ENCODE results near the gene SLC38A8. TPM values are rescaled to one million over a fixed set of nuclear protein-coding genes. Genes with fewer than 3 reads are reported as not detected.

Gene SLC38A8
- 0.09 TPM in 1 of 5 replicates, not detected in the others for total RNA-seq (2022; extraction: Qiagen RNA extraction)

DNA sequence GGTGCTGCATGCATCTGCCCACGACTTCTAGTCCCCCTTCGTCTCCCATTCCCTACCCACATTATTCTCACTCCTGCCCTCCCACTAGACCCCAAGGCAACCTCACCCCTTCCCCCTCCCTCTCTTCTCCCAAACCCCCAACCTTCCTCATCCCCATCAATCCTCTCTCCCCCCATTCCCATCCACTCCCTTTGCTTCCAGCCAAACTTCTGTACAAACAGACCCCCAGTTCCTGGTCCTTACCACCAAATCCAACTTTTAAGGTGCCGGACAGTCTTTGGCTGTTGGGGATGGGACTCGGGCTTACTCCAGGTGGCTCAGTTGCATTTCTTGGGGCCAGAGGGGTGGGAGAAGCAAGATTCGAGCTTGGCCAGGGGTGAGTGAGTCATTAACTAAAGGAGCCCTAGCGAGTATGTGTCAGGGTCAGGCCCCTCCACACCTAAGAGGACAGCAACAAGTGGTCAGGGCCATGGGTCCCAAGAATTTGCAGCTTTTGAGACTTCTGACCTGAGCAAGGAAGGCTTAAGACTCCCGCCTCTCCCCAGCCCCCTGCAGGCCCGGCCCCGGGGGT is at the start of gene SLC38A8:
Gene SLC38A8, minus strand, starts transcription at position 488 of the 571 bp plus-strand sequence. CDS start 638 bp downstream, outside the sequence.

DNA sequence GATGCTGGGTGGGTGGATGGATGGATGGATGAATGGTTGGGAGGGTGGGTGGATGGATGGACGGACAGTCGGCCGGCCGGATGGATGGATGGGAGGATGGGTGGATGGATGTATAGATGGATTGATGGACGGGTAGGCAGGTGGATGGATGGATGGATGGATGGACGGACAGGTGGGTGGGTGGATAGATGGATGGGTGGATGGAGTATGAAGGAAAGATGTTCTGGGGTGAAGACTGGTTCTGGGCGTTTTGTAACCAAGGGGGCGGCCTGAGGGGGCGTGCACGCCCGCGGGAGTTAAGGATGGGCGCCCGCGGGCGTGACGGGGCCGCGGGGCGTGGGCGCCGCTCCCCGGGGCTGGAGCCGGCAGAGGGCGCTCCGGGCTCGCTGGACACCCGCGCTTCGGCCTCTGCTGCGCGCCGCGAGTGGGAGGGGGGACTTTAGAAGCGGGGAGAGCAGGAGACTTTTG is 74.7 kb downstream of the SLC38A8 start, which contains the start of gene NECAB2:
Gene NECAB2, plus strand, starts transcription at position 407 of the 468 bp plus-strand sequence. CDS start 405 bp downstream, outside the sequence.

Other genes with a start within 250 kb of the SLC38A8 start
- gene HSBP1, start 234.8 kb downstream of the SLC38A8 start, total RNA-seq (2022; extraction: Qiagen RNA extraction): 134 to 189 TPM (median 179 TPM) in 5 replicates
- 1.1 to 2.2 TPM (median 1.9 TPM) in 5 replicates for gene MLYCD, start 143.7 kb downstream of the SLC38A8 start, total RNA-seq (2022; extraction: Qiagen RNA extraction)
- gene OSGIN1, start 89.6 kb downstream of the SLC38A8 start, total RNA-seq (2022; extraction: Qiagen RNA extraction): 14.9 to 30.1 TPM (median 16.3 TPM) in 5 replicates
- gene NECAB2, start 74.6 kb downstream of the SLC38A8 start, total RNA-seq (2022; extraction: Qiagen RNA extraction): 1.4 to 3.0 TPM (median 2.6 TPM) in 5 replicates
- gene MBTPS1, start 74.1 kb upstream of the SLC38A8 start, total RNA-seq (2022; extraction: Qiagen RNA extraction): 39.6 to 45.8 TPM (median 42.6 TPM) in 5 replicates
- 17.5 to 19.9 TPM (median 17.8 TPM) in 5 replicates for gene HSDL1, start 102.4 kb upstream of the SLC38A8 start, total RNA-seq (2022; extraction: Qiagen RNA extraction)
- 0.21 to 0.48 TPM (median 0.34 TPM) in 5 replicates for gene DNAAF1, start 102.5 kb upstream of the SLC38A8 start, total RNA-seq (2022; extraction: Qiagen RNA extraction)
- 20.2 to 32.4 TPM (median 29.6 TPM) in 5 replicates for gene TAF1C, start 144.3 kb upstream of the SLC38A8 start, total RNA-seq (2022; extraction: Qiagen RNA extraction)
- 0.05 TPM in 1 of 5 replicates, not detected in the others for gene ADAD2, start 148.4 kb upstream of the SLC38A8 start, total RNA-seq (2022; extraction: Qiagen RNA extraction)
- not detected in 5 replicates for gene KCNG4, start 197.2 kb upstream of the SLC38A8 start, total RNA-seq (2022; extraction: Qiagen RNA extraction)